ENCODE measurements around the gene LDB3.

Gene LDB3

DNA sequence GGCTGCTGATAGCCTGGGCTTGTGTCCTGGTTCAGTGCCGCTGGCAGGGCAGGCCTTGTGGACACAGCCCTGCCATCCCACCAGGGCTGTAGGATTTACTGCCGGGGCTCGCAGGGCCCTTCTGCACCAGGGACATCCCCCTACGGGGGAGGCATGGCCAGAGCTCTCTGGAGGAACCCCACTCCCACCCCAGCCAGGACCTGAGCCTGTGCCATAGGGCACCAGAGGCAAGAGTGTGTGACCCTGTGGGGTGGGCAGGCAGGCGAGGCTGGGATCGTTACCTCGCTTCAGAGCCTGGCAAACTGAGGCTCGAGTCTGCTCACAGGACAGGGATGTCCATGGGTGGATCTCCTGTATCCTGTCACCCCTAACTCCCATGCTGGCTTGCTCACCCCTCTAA, 2.6 kb downstream of the LDB3 start:
- H3K27ac ChIP-seq (ENCODE audit: extremely low read depth, low read depth, low read length) = no peak overlapping the region
- no peak for TF ChIP-seq ZNF37A (tag by site-specific recombination; IDR thresholded peaks at IDR 0.05)
- TF ChIP-seq, protein P1, sequence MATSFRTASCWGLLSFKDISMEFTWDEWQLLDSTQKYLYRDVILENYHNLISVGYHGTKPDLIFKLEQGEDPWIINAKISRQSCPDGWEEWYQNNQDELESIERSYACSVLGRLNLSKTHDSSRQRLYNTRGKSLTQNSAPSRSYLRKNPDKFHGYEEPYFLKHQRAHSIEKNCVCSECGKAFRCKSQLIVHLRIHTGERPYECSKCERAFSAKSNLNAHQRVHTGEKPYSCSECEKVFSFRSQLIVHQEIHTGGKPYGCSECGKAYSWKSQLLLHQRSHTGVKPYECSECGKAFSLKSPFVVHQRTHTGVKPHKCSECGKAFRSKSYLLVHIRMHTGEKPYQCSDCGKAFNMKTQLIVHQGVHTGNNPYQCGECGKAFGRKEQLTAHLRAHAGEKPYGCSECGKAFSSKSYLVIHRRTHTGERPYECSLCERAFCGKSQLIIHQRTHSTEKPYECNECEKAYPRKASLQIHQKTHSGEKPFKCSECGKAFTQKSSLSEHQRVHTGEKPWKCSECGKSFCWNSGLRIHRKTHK (tag by site-specific recombination; IDR thresholded peaks at IDR 0.05) = no peak
- no peak for TF ChIP-seq ZNF585B (tag by site-specific recombination; IDR thresholded peaks at IDR 0.05)
- no peak for TF ChIP-seq ZNF777 (tag by site-specific recombination; IDR thresholded peaks at IDR 0.05; ENCODE audit: borderline replicate concordance)
- no peak for TF ChIP-seq HOXC10 (CRISPR knock-in tag; IDR thresholded peaks at IDR 0.05)
- TF ChIP-seq ZNF600 (tag by site-specific recombination; IDR thresholded peaks at IDR 0.05) = no peak
- no peak for TF ChIP-seq ZNF423 (tag by site-specific recombination; IDR thresholded peaks at IDR 0.05)
- no peak for TF ChIP-seq YY2 (tag by site-specific recombination; IDR thresholded peaks at IDR 0.05)
- TF ChIP-seq GLI4 (tag by site-specific recombination; IDR thresholded peaks at IDR 0.05) = no peak
- TF ChIP-seq PRDM4 (tag by site-specific recombination; IDR thresholded peaks at IDR 0.05) = no peak
- no peak for TF ChIP-seq ZSCAN30 (tag by site-specific recombination; IDR thresholded peaks at IDR 0.05)
- no peak for TF ChIP-seq ZNF558 (tag by site-specific recombination; IDR thresholded peaks at IDR 0.05)
- H3K36me3 ChIP-seq (ENCODE audit: control insufficient read depth in 2 of 2, insufficient read depth in 1 of 2, low read length in 2 of 2) = no peaks in the 10 kb centered on the region
- no peaks in the 10 kb centered on the region for H3K9me3 ChIP-seq (ENCODE audit: control insufficient read depth, insufficient read depth, low read depth, low read length)
- H3K4me1 ChIP-seq (ENCODE audit: control insufficient read depth, insufficient read depth, low read length) = peaks cover 9% of the 10 kb centered on the region
- ChIA-PET POLR2A (no interaction called here), CTCF (interaction anchor here (0.7 to 1.8 kb wide), 3 partner anchors 22 to 234 kb away, joined by 3 to 5 read pairs (median 4); no protein-coding TSS in a partner anchor)
- H3K4me3 ChIP-seq (ENCODE audit: low read depth, low read length) = no peak overlapping the region

DNA sequence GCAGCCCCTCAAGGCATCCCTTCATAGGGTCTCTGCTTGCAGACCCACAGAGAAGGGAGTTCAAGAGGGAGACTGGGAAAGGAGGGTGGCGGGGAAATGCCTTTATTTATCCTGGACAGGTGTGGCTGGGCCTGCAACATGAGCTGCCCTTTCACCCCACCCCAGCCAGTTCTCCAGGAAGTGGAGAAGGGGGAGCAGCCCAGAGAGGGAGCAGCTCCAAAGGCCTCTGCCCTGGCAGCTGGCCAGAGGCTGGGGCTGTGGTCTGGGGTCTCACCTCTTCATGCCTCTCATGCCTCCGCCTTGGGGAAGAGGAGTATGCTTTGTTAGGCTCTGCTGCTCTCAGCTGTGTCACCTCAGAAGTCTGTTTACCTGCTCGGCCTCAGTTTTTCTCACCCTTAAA, 3.1 kb downstream of the LDB3 start:
- TF ChIP-seq ZNF394 (tag by site-specific recombination; IDR thresholded peaks at IDR 0.05; ENCODE audit: borderline replicate concordance) (peak; percentile 20; the same call in 1 of the 2 replicates), KLF1 (tag by site-specific recombination; IDR thresholded peaks at IDR 0.05) (0 out of 2 replicates have a peak, but pooled peaks have one; percentile 10), ZNF792 (tag by site-specific recombination; IDR thresholded peaks at IDR 0.05) (no peak), ZNF830 (tag by site-specific recombination; IDR thresholded peaks at IDR 0.05; ENCODE audit: low read depth) (no peak), MYNN (tag by site-specific recombination; IDR thresholded peaks at IDR 0.05; ENCODE audit: borderline replicate concordance) (no peak)
- TF ChIP-seq, protein P2, sequence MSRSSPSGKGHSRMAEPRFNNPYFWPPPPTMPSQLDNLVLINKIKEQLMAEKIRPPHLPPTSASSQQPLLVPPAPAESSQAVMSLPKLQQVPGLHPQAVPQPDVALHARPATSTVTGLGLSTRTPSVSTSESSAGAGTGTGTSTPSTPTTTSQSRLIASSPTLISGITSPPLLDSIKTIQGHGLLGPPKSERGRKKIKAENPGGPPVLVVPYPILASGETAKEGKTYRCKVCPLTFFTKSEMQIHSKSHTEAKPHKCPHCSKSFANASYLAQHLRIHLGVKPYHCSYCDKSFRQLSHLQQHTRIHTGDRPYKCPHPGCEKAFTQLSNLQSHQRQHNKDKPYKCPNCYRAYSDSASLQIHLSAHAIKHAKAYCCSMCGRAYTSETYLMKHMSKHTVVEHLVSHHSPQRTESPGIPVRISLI (tag by site-specific recombination; IDR thresholded peaks at IDR 0.05) = no peak
- Histone ChIP-seq H3K36me3 (ENCODE audit: control insufficient read depth in 2 of 2, insufficient read depth in 1 of 2, low read length in 2 of 2) (no peaks in the 10 kb centered on the region), H3K4me1 (ENCODE audit: control insufficient read depth, insufficient read depth, low read length) (peaks cover 9% of the 10 kb centered on the region), H3K27ac (ENCODE audit: extremely low read depth, low read depth, low read length) (no peak overlapping the region), H3K4me3 (ENCODE audit: low read depth, low read length) (no peak overlapping the region), H3K9me3 (ENCODE audit: control insufficient read depth, insufficient read depth, low read depth, low read length) (no peaks in the 10 kb centered on the region)
- ChIA-PET POLR2A (interaction anchor here (0.8 kb wide), 1 partner anchor 21 kb away, joined by 3 read pairs; no protein-coding TSS in a partner anchor), CTCF (interaction anchor here (0.7 to 1.8 kb wide), 3 partner anchors 21 to 233 kb away, joined by 3 to 5 read pairs (median 4); no protein-coding TSS in a partner anchor)
